HG02763 (cell line): ENCODE measurements around the gene STPG4.
"Not testable (repeated sequence)": the region's sequence is repeated elsewhere in the genome, so short reads cannot be mapped to it uniquely, and the experiment has no call there.

Source experiments
- ATAC-seq: cut with Tn5 transposase; IDR thresholded peaks from one replicate; pipeline ENCODE4 v1.9.1; 2021; ENCODE audit warnings: mild to moderate bottlenecking, moderate library complexity; ENCODE audit not compliant: unreplicated experiment

STPG4 gene

GRCh38 chr2:47128705-47129104, 26.4 kb downstream of the STPG4 start:
- no peak for ATAC-seq

DNA sequence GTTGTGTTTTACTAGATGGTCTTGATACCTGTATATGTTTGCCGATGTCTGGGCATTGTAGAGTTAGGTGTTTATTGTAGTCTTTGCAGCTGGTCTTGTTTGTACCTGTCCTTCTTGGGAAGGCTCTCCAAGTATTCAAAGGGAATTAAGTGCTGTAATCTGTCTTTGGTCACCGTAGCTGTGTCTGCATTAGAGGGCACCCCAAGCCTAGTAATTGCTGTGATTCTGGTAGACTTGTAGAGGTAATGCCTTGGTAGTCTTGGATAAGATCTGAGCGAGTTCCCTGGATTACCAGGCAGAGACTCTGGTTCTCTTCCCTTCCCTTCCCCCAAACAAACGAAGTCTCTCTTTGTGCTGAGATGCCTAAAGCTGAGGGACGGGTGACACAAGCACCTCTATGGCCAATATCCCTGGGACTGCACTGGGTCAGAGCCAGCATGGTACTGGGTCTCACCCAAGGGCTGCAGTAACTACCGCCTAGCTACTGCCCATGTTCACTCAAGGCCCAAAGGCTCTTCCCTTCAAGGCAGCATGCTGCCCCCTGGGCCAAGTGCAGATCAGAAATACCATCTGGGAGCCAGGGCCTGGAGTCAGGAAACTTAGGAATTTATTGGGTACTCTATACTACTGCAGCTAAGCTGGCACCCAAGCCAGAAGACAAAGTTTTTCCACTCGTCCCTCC, 27.1 kb downstream of the STPG4 start:
- ATAC-seq = no peak

DNA sequence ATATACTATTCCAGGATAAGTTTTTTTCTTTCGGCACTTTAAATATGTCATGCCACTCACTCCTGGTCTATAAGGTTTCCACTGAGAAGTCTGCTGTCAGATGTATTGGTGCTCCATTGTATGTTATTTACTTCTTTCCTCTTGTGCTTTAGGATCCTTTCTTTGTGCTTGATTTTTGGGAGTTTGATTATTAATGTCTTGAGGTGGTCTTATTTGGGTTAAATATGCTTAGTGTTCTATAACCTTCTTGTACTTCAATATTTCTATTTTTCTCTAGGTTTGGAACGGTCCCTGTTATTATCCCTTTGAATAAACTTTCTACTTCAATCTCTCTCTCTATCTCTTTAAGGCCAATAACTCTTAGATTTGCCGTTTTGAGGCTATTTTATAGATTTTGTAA, 28.3 kb downstream of the STPG4 start:
- no peak for ATAC-seq

- ATAC-seq = not testable (repeated sequence)
Observed at GRCh38 chr2:47124740-47125139, 30.4 kb downstream of the STPG4 start.

DNA sequence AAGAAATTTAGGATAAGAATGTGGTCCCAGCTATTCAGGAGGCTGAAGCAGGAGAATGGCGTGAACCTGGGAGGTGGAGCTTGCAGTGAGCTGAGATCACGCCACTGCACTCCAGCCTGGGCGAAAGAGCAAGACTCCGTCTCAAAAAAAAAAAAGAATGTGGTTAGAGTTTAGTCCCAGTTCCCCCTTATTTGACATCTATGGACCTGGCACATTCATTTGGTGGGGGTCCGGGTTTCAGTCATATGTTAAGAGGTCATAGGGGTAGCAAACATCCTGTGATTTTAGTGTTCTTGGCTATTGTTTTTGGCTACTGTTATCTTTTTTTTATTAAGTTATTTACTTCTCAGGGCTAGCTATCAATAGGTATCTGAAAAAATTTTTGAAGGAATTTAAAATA, 34.7 kb downstream of the STPG4 start:
- ATAC-seq = not testable (repeated sequence)

DNA sequence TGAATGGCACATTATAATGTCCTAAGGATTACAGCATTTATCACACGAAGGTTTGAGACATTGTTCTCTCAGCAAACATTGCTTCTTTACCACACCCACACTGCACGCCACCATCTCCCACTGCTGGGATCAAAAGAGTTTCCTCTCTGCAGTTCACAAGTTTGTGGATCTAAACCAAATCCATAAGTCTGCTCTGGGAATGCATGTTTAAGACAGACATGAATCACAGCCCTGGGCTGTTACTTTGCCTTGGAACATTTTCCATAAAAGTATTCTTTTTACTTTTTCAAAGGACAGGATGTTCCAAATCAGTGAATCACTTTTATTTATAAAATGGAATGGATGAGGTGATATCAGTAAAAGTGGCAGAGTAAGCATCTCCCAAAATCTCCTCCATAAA, 36.1 kb downstream of the STPG4 start:
- no peak for ATAC-seq

- no peak for ATAC-seq
Observed at GRCh38 chr2:47118581-47118980, 36.5 kb downstream of the STPG4 start.

- no peak for ATAC-seq
Observed at GRCh38 chr2:47112665-47113435, 42.3 kb downstream of the STPG4 start.

- ATAC-seq = no peak
Observed at GRCh38 chr2:47109680-47110079, 45.4 kb downstream of the STPG4 start.

- no peak for ATAC-seq
Observed at GRCh38 chr2:47109007-47109375, 46.1 kb downstream of the STPG4 start.

DNA sequence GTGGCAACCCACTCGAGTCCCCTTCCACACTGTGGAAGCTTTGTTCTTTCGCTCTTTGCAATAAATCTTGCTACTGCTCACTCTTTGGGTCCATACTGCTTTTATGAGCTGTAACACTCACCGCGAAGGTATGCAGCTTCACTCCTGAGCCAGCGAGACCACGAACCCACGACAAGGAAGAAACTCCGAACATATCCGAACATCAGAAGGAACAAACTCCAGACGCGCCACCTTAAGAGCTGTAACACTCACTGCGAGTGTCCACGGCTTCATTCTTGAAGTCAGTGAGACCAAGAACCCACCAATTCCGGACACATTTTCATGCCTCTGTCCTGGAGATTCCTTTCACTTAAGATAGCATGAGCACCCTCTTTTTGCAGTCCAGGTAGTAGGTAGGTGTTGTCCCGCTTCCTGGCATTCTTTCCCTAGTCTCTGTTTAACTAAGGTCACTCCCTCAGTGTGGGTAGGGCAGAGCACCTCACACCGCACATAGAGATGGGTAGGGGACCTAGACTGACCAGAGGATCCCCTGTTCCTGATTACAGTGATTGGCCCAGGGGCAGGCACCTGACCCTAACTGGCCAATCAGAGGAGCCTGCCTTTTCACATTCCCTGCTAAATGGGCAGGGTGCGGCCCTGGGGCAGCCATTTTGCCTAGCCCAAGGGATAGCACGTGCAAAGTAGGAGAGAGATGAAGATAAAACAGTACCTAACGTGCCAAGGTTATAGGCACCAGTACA, 46.7 kb downstream of the STPG4 start:
- not testable (repeated sequence) for ATAC-seq

DNA sequence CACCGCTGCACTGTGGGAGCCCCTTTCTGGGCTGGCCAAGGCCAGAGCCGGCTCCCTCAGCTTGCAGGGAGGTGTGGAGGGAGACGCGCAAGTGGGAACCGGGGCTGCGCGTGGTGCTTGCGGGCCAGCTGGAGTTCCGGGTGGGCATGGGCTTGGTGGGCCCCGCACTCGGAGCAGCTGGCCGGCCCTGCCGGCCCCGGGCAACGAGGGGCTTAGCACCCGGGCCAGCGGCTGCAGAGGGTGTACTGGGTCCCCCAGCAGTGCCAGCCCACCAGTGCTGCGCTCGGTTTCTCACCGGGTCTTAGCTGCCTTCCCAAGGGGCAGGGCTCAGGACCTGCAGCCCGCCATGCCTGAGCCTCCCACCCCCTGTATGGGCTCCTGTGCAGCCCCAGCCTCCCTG, 47.9 kb downstream of the STPG4 start:
- ATAC-seq = not testable (repeated sequence)

DNA sequence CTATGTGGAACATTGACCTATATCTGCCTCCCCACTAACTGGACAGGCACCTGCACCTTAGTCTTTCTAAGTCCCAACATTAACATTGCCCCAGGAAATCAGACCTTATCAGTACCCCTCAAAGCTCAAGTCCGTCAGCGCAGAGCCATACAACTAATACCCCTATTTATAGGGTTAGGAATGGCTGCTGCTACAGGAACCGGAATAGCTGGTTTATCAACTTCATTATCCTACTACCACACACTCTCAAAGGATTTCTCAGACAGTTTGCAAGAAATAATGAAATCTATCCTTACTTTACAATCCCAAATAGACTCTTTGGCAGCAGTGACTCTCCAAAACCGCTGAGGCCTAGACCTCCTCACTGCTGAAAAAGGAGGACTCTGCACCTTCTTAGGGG, 48.9 kb downstream of the STPG4 start:
- not testable (repeated sequence) for ATAC-seq

GRCh38 chr2:47099712-47100111, 55.4 kb downstream of the STPG4 start:
- ATAC-seq = not testable (repeated sequence)

GRCh38 chr2:47098953-47099352, 56.2 kb downstream of the STPG4 start:
- ATAC-seq = no peak

DNA sequence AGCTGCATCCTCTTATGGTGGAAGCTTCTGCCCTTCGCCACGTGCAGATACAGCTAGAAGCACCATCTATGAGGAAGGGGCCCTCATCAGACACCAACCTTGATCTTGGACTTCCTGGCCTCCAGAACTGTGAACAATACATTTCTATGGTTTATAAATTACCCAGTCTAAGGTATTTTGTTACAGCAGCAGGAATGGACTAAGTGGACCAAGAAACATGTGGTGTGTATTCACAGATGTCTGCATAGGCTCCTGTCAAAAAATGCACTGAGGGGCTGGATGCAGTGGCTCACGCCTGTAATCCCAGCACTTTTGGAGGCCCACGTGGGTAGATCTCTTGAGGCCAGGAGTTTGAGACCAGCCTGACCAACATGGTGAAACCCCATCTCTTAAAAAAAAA, 57.5 kb downstream of the STPG4 start:
- no peak for ATAC-seq

- no peak for ATAC-seq
Observed at GRCh38 chr2:47096451-47096850, 58.7 kb downstream of the STPG4 start.

DNA sequence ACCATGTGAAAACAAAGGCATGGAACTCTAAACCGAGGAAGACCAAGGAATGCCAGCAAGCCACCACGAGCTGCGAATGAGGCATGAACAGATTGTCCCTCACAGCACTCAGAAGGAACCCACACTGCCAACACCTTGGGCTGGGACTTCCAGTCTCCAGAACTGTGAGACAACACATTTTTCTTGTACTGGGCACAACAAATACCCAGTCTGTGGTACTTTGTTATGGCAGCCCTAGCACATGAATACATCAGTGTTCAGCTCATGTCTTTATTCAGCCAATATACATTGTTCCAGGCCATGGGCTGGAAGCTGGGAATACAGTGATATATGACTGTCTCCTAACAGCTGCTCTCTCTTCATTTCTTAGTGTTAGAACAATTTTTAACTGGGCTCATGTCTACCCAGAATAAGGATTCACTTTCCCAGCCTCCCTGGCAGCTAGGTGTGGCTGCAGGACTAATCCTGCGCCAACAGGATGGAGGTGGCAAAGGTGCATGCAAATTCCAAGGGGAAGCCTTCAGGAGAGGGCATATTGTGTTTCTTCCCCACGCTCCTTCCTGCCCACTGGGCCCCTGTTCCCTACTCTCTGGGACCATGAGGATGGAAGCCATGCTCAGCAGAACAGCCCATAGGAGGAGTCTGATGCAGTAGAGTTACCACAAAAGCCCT, 59.6 kb downstream of the STPG4 start:
- no peak for ATAC-seq

DNA sequence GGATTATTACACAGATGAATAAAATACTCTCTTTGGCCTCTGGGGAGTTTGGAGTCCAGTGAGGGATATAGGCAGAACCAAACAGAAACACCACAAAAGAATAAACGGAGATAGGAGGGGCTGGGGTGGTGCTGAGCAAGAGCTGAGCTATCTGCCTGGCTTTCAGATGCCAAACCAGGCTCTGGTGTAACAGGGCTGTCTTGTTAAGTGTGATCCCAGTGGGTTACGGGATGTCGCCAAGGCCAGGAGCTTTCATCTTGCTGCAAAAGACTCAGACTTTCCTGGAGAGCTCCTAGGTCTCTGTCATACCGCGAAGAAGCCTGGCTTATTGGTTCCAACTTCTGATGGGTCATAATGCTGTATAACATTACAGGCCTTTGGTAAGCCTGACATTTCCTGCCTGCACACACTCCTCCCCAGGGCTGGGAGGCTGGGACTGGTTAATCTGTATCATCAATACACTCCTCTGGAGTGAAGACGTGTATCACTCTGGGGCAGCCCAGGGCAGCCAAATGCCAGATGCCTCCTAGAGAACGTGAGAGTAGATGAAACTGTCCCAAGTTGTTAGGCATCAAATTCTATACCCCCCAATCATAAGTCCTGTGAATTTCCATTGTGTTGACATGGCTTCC, 60.5 kb downstream of the STPG4 start:
- ATAC-seq = no peak

- no peak for ATAC-seq
Observed at GRCh38 chr2:47093626-47094025, 61.5 kb downstream of the STPG4 start.

GRCh38 chr2:47092465-47092864, 62.6 kb downstream of the STPG4 start:
- ATAC-seq = no peak
